ENCODE results near the gene MOBP.
"Not testable (repeated sequence)": the region's sequence is repeated elsewhere in the genome, so short reads cannot be mapped to it uniquely, and the experiment has no call there.

MOBP gene

GRCh38 chr3:39454591-39455217, 12.8 kb upstream of the MOBP start:
- no peak overlapping the region for H3K4me3 ChIP-seq (ENCODE audit: low read depth, low read length)
- TF ChIP-seq MAX (IDR thresholded peaks at IDR 0.05; ENCODE audit: low read depth, low read length) (no peak), MYC (IDR thresholded peaks at IDR 0.05; ENCODE audit: low read depth, low read length) (no peak), POLR2A (IDR thresholded peaks at IDR 0.05; ENCODE audit: extremely low read depth, insufficient read length) (no peak)
- TF ChIP-seq, protein P1, sequence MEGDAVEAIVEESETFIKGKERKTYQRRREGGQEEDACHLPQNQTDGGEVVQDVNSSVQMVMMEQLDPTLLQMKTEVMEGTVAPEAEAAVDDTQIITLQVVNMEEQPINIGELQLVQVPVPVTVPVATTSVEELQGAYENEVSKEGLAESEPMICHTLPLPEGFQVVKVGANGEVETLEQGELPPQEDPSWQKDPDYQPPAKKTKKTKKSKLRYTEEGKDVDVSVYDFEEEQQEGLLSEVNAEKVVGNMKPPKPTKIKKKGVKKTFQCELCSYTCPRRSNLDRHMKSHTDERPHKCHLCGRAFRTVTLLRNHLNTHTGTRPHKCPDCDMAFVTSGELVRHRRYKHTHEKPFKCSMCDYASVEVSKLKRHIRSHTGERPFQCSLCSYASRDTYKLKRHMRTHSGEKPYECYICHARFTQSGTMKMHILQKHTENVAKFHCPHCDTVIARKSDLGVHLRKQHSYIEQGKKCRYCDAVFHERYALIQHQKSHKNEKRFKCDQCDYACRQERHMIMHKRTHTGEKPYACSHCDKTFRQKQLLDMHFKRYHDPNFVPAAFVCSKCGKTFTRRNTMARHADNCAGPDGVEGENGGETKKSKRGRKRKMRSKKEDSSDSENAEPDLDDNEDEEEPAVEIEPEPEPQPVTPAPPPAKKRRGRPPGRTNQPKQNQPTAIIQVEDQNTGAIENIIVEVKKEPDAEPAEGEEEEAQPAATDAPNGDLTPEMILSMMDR (IDR thresholded peaks at IDR 0.05; ENCODE audit: low read depth, low read length) = no peak
- DNase-seq (ENCODE audit: low read depth) = no peak

- TF ChIP-seq MYC (IDR thresholded peaks at IDR 0.05; ENCODE audit: low read depth, low read length) = no peak
- TF ChIP-seq, protein P1 (IDR thresholded peaks at IDR 0.05; ENCODE audit: low read depth, low read length) = no peak
- TF ChIP-seq POLR2A (IDR thresholded peaks at IDR 0.05; ENCODE audit: extremely low read depth, insufficient read length) = no peak
- TF ChIP-seq MAX (IDR thresholded peaks at IDR 0.05; ENCODE audit: low read depth, low read length) = no peak
- no peak overlapping the region for H3K4me3 ChIP-seq (ENCODE audit: low read depth, low read length)
- DNase-seq (ENCODE audit: low read depth) = no peak
Observed at GRCh38 chr3:39456159-39456558, 11.3 kb upstream of the MOBP start.

- DNase-seq (ENCODE audit: low read depth) = no peak
- no peak overlapping the region for H3K4me3 ChIP-seq (ENCODE audit: low read depth, low read length)
- TF ChIP-seq, protein P1 (IDR thresholded peaks at IDR 0.05; ENCODE audit: low read depth, low read length) = no peak
- no peak for TF ChIP-seq POLR2A (IDR thresholded peaks at IDR 0.05; ENCODE audit: extremely low read depth, insufficient read length)
- TF ChIP-seq MAX (IDR thresholded peaks at IDR 0.05; ENCODE audit: low read depth, low read length) = no peak
- no peak for TF ChIP-seq MYC (IDR thresholded peaks at IDR 0.05; ENCODE audit: low read depth, low read length)
Observed at GRCh38 chr3:39457361-39457760, 10.1 kb upstream of the MOBP start.

DNA sequence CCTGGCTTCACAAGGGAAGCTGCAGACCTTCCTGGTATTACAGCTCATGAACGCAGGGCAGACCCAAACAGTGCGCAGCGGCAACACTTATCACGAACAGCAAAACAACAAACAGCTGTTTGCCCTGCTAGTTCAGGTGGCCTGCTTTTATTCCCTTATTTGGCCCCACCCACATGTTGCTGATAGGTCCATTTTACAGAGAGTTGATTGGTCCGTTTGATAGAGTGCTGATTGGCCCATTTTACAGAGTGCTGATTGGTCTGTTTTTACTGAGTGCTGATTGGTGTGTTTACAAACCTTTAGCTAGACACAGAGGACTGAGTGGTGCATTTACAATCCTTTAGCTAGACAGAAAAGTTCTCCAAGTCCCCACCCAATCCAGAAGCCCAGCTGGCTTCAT, 8.9 kb upstream of the MOBP start:
- H3K4me3 ChIP-seq (ENCODE audit: low read depth, low read length); DNase-seq (ENCODE audit: low read depth): not testable (repeated sequence)

- H3K4me3 ChIP-seq (ENCODE audit: low read depth, low read length) = no peak overlapping the region
- no peak for DNase-seq (ENCODE audit: low read depth)
- TF ChIP-seq MYC (IDR thresholded peaks at IDR 0.05; ENCODE audit: low read depth, low read length) (no peak), POLR2A (IDR thresholded peaks at IDR 0.05; ENCODE audit: extremely low read depth, insufficient read length) (no peak), MAX (IDR thresholded peaks at IDR 0.05; ENCODE audit: low read depth, low read length) (no peak)
- TF ChIP-seq, protein P1 (IDR thresholded peaks at IDR 0.05; ENCODE audit: low read depth, low read length) = no peak
Observed at GRCh38 chr3:39460677-39461076, 6.8 kb upstream of the MOBP start.

- TF ChIP-seq MYC (IDR thresholded peaks at IDR 0.05; ENCODE audit: low read depth, low read length) = no peak
- TF ChIP-seq, protein P1 (IDR thresholded peaks at IDR 0.05; ENCODE audit: low read depth, low read length) = no peak
- no peak for TF ChIP-seq POLR2A (IDR thresholded peaks at IDR 0.05; ENCODE audit: extremely low read depth, insufficient read length)
- TF ChIP-seq MAX (IDR thresholded peaks at IDR 0.05; ENCODE audit: low read depth, low read length) = no peak
- no peak overlapping the region for H3K4me3 ChIP-seq (ENCODE audit: low read depth, low read length)
- no peak for DNase-seq (ENCODE audit: low read depth)
Observed at GRCh38 chr3:39463269-39463668, 4.2 kb upstream of the MOBP start.

All from NB4 (cell line).